ENCODE data around the gene AMOT.

DNA sequence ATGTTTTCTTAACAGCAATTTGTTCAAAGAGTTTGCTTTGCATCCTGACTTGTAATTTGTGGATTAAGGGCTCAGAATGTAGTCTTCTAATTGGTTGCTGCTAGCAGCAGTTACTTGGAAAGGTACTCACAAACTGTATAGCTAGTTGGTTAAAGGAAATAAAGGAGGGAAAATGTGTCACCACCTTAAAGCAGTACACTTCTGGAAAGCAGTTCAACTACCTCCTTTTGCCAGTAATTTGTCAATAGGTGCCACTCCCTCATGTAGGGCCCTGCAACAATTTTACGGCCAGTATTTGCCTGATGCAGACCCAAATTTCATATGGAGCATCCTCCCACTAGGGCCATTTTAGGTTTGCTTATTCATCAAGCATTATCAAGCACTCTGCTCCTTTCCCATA is 20.8 kb downstream of the AMOT start:
- TF ChIP-seq, protein P1, sequence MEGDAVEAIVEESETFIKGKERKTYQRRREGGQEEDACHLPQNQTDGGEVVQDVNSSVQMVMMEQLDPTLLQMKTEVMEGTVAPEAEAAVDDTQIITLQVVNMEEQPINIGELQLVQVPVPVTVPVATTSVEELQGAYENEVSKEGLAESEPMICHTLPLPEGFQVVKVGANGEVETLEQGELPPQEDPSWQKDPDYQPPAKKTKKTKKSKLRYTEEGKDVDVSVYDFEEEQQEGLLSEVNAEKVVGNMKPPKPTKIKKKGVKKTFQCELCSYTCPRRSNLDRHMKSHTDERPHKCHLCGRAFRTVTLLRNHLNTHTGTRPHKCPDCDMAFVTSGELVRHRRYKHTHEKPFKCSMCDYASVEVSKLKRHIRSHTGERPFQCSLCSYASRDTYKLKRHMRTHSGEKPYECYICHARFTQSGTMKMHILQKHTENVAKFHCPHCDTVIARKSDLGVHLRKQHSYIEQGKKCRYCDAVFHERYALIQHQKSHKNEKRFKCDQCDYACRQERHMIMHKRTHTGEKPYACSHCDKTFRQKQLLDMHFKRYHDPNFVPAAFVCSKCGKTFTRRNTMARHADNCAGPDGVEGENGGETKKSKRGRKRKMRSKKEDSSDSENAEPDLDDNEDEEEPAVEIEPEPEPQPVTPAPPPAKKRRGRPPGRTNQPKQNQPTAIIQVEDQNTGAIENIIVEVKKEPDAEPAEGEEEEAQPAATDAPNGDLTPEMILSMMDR (IDR thresholded peaks at IDR 0.05) = no peak
- TF ChIP-seq POLR2AphosphoS5 (IDR thresholded peaks at IDR 0.05) (no peak), POLR2A (IDR thresholded peaks at IDR 0.05) (no peak)
